ENCODE results near the gene PLPPR3.
"Not testable (repeated sequence)": the region's sequence is repeated elsewhere in the genome, so short reads cannot be mapped to it uniquely, and the experiment has no call there.

Gene PLPPR3

DNA sequence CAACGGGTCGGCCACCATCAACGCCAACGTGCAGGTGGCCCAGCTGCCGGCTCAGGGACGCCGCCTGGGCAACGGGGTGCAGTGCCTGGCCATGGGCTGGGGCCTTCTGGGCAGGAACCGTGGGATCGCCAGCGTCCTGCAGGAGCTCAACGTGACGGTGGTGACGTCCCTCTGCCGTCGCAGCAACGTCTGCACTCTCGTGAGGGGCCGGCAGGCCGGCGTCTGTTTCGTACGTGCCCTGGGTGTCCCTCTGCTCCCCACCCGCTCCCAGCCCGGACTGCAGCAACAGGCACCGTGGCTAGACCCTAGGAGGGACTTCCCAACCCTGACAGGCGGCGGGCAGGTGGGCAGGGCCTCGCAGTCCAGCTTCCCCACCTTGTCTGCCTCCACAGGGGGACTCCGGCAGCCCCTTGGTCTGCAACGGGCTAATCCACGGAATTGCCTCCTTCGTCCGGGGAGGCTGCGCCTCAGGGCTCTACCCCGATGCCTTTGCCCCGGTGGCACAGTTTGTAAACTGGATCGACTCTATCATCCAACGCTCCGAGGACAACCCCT lies 33.9 kb upstream of the PLPPR3 start:
- TF ChIP-seq ZFP3 (CRISPR knock-in tag; IDR thresholded peaks at IDR 0.05) (no peak), ZNF70 (CRISPR knock-in tag; IDR thresholded peaks at IDR 0.05) (no peak), OSR1 (CRISPR knock-in tag; IDR thresholded peaks at IDR 0.05) (no peak), ZNF565 (CRISPR knock-in tag; conservative IDR thresholded peaks at IDR 0.05; ENCODE audit: low read depth) (no peak), RARB (CRISPR knock-in tag; IDR thresholded peaks at IDR 0.05) (no peak), ARNTL (CRISPR knock-in tag; IDR thresholded peaks at IDR 0.05; ENCODE audit: borderline replicate concordance, low read depth) (no peak), ZC3H10 (CRISPR knock-in tag; IDR thresholded peaks at IDR 0.05) (no peak), ZFP30 (CRISPR knock-in tag; IDR thresholded peaks at IDR 0.05) (no peak), BACH2 (CRISPR knock-in tag; IDR thresholded peaks at IDR 0.05; ENCODE audit: borderline replicate concordance) (no peak), ZNF8 (CRISPR knock-in tag; IDR thresholded peaks at IDR 0.05) (no peak)
- TF ChIP-seq, protein P1, sequence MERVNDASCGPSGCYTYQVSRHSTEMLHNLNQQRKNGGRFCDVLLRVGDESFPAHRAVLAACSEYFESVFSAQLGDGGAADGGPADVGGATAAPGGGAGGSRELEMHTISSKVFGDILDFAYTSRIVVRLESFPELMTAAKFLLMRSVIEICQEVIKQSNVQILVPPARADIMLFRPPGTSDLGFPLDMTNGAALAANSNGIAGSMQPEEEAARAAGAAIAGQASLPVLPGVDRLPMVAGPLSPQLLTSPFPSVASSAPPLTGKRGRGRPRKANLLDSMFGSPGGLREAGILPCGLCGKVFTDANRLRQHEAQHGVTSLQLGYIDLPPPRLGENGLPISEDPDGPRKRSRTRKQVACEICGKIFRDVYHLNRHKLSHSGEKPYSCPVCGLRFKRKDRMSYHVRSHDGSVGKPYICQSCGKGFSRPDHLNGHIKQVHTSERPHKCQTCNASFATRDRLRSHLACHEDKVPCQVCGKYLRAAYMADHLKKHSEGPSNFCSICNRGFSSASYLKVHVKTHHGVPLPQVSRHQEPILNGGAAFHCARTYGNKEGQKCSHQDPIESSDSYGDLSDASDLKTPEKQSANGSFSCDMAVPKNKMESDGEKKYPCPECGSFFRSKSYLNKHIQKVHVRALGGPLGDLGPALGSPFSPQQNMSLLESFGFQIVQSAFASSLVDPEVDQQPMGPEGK (CRISPR knock-in tag; IDR thresholded peaks at IDR 0.05; ENCODE audit: borderline replicate concordance): no peak
- TF ChIP-seq, protein P2, sequence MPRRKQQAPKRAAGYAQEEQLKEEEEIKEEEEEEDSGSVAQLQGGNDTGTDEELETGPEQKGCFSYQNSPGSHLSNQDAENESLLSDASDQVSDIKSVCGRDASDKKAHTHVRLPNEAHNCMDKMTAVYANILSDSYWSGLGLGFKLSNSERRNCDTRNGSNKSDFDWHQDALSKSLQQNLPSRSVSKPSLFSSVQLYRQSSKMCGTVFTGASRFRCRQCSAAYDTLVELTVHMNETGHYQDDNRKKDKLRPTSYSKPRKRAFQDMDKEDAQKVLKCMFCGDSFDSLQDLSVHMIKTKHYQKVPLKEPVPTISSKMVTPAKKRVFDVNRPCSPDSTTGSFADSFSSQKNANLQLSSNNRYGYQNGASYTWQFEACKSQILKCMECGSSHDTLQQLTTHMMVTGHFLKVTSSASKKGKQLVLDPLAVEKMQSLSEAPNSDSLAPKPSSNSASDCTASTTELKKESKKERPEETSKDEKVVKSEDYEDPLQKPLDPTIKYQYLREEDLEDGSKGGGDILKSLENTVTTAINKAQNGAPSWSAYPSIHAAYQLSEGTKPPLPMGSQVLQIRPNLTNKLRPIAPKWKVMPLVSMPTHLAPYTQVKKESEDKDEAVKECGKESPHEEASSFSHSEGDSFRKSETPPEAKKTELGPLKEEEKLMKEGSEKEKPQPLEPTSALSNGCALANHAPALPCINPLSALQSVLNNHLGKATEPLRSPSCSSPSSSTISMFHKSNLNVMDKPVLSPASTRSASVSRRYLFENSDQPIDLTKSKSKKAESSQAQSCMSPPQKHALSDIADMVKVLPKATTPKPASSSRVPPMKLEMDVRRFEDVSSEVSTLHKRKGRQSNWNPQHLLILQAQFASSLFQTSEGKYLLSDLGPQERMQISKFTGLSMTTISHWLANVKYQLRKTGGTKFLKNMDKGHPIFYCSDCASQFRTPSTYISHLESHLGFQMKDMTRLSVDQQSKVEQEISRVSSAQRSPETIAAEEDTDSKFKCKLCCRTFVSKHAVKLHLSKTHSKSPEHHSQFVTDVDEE (CRISPR knock-in tag; IDR thresholded peaks at IDR 0.05): no peak
- ATAC-seq: no peak

DNA sequence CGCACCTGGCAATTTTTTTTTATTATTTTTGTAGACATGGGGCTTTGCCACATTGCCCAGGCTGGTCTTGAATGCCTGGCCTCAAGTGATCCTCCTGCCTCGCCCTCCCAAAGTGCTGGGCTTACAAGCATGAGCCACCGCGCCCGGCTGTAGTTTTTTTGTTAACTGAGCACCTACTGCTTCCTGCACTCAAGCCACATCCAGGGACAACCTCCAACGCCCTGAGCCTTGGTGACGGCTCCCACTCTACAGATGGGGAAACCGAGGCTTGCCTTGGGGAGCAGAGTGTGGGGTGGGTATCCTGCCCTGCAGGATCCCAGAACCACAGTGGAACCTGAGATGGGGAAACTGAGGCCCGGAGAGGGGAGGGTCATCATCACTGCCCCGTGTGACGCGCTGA lies 33.4 kb upstream of the PLPPR3 start:
- TF ChIP-seq GLIS3 (CRISPR knock-in tag; IDR thresholded peaks at IDR 0.05) (no peak), CSDC2 (CRISPR knock-in tag; IDR thresholded peaks at IDR 0.05) (no peak), ZNF565 (CRISPR knock-in tag; conservative IDR thresholded peaks at IDR 0.05; ENCODE audit: low read depth) (no peak), PPARA (CRISPR knock-in tag; IDR thresholded peaks at IDR 0.05; ENCODE audit: borderline replicate concordance) (no peak)
- TF ChIP-seq, protein P3, sequence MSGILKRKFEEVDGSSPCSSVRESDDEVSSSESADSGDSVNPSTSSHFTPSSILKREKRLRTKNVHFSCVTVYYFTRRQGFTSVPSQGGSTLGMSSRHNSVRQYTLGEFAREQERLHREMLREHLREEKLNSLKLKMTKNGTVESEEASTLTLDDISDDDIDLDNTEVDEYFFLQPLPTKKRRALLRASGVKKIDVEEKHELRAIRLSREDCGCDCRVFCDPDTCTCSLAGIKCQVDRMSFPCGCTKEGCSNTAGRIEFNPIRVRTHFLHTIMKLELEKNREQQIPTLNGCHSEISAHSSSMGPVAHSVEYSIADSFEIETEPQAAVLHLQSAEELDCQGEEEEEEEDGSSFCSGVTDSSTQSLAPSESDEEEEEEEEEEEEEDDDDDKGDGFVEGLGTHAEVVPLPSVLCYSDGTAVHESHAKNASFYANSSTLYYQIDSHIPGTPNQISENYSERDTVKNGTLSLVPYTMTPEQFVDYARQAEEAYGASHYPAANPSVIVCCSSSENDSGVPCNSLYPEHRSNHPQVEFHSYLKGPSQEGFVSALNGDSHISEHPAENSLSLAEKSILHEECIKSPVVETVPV (CRISPR knock-in tag; IDR thresholded peaks at IDR 0.05): no peak
- no peak for ATAC-seq

DNA sequence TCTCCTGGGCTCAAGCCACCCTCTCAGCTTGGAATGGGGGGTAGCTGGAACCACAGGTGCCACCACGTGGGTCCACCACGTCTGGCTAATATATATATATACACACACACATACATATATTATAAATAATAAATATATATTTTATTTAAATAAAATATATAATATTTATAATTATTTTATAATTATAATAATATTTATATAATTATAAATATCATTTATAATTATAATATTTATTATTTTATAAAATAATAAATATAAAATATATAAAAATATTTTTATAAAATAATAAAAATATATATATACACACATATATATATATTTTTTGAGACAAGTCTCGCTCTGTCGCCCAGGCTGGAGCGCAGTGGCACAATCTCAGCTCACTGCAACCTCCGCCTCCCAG lies 32.8 kb upstream of the PLPPR3 start:
- TF ChIP-seq, protein P3 (CRISPR knock-in tag; IDR thresholded peaks at IDR 0.05): no peak
- TF ChIP-seq SNAI2 (CRISPR knock-in tag; IDR thresholded peaks at IDR 0.05) (no peak), ESRRG (CRISPR knock-in tag; IDR thresholded peaks at IDR 0.05) (no peak), ZNF565 (CRISPR knock-in tag; conservative IDR thresholded peaks at IDR 0.05; ENCODE audit: low read depth) (no peak), ZNF8 (CRISPR knock-in tag; IDR thresholded peaks at IDR 0.05) (no peak), ZNF70 (CRISPR knock-in tag; IDR thresholded peaks at IDR 0.05) (no peak), ISL1 (CRISPR knock-in tag; IDR thresholded peaks at IDR 0.05) (no peak), TCF4 (CRISPR knock-in tag; IDR thresholded peaks at IDR 0.05; ENCODE audit: borderline replicate concordance) (no peak), GLIS3 (CRISPR knock-in tag; IDR thresholded peaks at IDR 0.05) (no peak), BACH2 (CRISPR knock-in tag; IDR thresholded peaks at IDR 0.05; ENCODE audit: borderline replicate concordance) (no peak), OSR1 (CRISPR knock-in tag; IDR thresholded peaks at IDR 0.05) (no peak), RARB (CRISPR knock-in tag; IDR thresholded peaks at IDR 0.05) (no peak), ZC3H10 (CRISPR knock-in tag; IDR thresholded peaks at IDR 0.05) (no peak), ZFP30 (CRISPR knock-in tag; IDR thresholded peaks at IDR 0.05) (no peak), CSDC2 (CRISPR knock-in tag; IDR thresholded peaks at IDR 0.05) (no peak), ARNTL (CRISPR knock-in tag; IDR thresholded peaks at IDR 0.05; ENCODE audit: borderline replicate concordance, low read depth) (no peak)
- TF ChIP-seq, protein P4, sequence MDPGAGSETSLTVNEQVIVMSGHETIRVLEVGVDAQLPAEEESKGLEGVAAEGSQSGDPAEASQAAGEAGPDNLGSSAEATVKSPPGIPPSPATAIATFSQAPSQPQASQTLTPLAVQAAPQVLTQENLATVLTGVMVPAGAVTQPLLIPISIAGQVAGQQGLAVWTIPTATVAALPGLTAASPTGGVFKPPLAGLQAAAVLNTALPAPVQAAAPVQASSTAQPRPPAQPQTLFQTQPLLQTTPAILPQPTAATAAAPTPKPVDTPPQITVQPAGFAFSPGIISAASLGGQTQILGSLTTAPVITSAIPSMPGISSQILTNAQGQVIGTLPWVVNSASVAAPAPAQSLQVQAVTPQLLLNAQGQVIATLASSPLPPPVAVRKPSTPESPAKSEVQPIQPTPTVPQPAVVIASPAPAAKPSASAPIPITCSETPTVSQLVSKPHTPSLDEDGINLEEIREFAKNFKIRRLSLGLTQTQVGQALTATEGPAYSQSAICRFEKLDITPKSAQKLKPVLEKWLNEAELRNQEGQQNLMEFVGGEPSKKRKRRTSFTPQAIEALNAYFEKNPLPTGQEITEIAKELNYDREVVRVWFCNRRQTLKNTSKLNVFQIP (CRISPR knock-in tag; IDR thresholded peaks at IDR 0.05; ENCODE audit: borderline replicate concordance, low read depth): no peak
- TF ChIP-seq, protein P5, sequence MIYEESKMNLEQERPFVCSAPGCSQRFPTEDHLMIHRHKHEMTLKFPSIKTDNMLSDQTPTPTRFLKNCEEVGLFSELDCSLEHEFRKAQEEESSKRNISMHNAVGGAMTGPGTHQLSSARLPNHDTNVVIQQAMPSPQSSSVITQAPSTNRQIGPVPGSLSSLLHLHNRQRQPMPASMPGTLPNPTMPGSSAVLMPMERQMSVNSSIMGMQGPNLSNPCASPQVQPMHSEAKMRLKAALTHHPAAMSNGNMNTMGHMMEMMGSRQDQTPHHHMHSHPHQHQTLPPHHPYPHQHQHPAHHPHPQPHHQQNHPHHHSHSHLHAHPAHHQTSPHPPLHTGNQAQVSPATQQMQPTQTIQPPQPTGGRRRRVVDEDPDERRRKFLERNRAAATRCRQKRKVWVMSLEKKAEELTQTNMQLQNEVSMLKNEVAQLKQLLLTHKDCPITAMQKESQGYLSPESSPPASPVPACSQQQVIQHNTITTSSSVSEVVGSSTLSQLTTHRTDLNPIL (CRISPR knock-in tag; IDR thresholded peaks at IDR 0.05; ENCODE audit: low read depth): no peak
- no peak for ATAC-seq

DNA sequence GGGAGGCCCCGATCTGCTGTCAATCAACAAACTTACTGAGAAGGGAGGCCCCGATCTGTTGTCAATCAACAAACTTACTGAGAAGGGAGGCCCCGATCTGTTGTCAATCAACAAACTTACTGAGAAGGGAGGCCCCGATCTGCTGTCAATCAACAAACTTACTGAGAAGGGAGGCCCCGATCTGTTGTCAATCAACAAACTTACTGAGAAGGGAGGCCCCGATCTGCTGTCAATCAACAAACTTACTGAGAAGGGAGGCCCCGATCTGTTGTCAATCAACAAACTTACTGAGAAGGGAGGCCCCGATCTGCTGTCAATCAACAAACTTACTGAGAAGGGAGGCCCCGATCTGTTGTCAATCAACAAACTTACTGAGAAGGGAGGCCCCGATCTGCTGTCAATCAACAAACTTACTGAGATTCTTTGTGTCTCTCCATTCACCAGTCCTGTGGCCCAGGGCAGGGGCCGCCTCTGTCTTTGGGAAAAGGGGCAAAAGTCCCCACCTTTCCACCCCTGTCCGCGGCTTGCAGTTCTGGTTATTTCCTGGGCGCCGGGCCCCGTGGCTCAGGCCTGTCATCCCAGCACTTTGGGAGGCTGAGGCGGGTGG lies 32.0 kb upstream of the PLPPR3 start:
- ATAC-seq: not testable (repeated sequence)

Measured in SK-N-SH treated with all-trans-retinoic acid at 6 μM for 48 hours (cell line).